SK-N-SH (cell line): ENCODE data around the gene CUL3.

Experiments used
- JUND ChIP-seq: IDR thresholded peaks from 2 replicates; pipeline ENCODE4 v1.4.0; 2012
- TAF1 ChIP-seq: IDR thresholded peaks from 2 replicates; pipeline ENCODE4 v1.6.1; 2012; ENCODE audit warnings: low read depth, mild to moderate bottlenecking, low read length, moderate library complexity, borderline replicate concordance

DNA sequence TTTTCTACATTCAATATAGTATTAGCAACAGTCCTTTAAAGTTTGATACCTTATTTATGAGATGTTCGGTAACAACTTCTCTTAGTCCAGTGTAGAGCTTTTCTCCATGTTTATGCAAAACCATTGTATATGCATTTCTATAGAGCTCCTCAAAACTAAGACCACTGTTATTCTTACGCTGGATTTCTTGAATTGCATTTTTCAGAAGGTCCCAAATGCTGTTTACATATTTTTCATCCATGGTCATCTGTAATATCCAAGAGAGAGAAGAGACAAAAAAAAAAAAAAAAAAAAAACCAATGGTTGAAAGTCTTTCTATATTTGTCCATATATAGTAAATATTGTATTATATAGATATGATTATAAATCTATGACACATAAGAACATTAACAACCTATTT lies 27.6 kb downstream of the CUL3 start:
- TF ChIP-seq TAF1 (no peak), JUND (no peak)
